MM.1S (cell line): ENCODE results near the gene KRTAP1-1.

Source experiments
- CTCF ChIP-seq: fragments of 300-600 bp; sonication (generic); IDR thresholded peaks from 2 replicates; pipeline ENCODE4 v1.5.1; 2016; ENCODE audit warnings: antibody characterized with exemption, low read length, mixed read lengths
- EZH2 ChIP-seq: fragments of 300-600 bp; sonication (generic); optimal IDR thresholded peaks from 2 replicates; pipeline ENCODE3; 2017; ENCODE audit warnings: low read depth, mild to moderate bottlenecking, antibody characterized with exemption, low read length, mixed read lengths

DNA sequence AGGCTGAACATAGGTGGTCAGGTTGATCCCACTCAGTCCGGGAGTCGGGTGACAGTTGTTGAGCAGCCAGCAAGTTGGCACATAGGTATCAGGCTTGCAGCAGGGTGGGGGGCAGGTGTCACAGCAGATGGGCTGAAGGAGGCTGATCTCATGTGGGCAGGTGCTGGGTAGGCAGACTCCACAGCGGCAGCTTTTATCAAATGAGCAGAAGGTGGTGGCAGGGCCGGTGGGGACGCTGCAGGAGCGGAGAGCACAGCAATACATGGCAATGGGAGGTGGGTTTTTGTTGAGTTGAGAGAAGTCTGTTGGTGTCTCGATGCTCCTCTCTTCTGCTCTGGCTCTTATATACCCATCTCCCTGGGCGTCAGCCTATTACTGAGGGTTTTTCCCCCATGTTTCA, 32.4 kb downstream of the KRTAP1-1 start, which contains the start of gene KRTAP3-1:
- TF ChIP-seq EZH2 (no peak), CTCF (no peak)
